GM12878 (cell line): ENCODE data around the gene PHLDA2. TPM values are rescaled to one million over a fixed set of nuclear protein-coding genes. Genes with fewer than 3 reads are reported as not detected.

Source experiments
- BRCA1 ChIP-seq: IDR thresholded peaks from 2 replicates; pipeline ENCODE4 v1.6.1; 2011; ENCODE audit warnings: low read depth, low read length, improper control_type of control experiment
- CHD4 ChIP-seq: fragments of 200-600 bp; sonication (generic); IDR thresholded peaks from 2 replicates; pipeline ENCODE4 v1.6.1; 2016; ENCODE audit warnings: mild to moderate bottlenecking
- CREB1 ChIP-seq: IDR thresholded peaks from 2 replicates; pipeline ENCODE4 v1.6.1; 2012; ENCODE audit warnings: low read depth, mild to moderate bottlenecking, inconsistent platforms
- GATAD2B ChIP-seq: fragments of 450-650 bp; conservative IDR thresholded peaks from 2 replicates; pipeline ENCODE4 v1.6.1; 2017; ENCODE audit warnings: low read depth, mild to moderate bottlenecking, moderate library complexity
- IKZF1 ChIP-seq: fragments of 450-650 bp; conservative IDR thresholded peaks from 2 replicates; pipeline ENCODE4 v1.6.1; 2017; ENCODE audit warnings: antibody characterized with exemption, mild to moderate bottlenecking
- IRF4 ChIP-seq: IDR thresholded peaks from 2 replicates; pipeline ENCODE4 v1.6.1; 2011; ENCODE audit warnings: low read depth, low read length
- LARP7 ChIP-seq: fragments of 450-650 bp; IDR thresholded peaks from 2 replicates; pipeline ENCODE4 v1.6.1; 2017; ENCODE audit warnings: mild to moderate bottlenecking
- PAX8 ChIP-seq: fragments of 450-650 bp; IDR thresholded peaks from 2 replicates; pipeline ENCODE4 v1.6.1; 2017; ENCODE audit warnings: mild to moderate bottlenecking, moderate library complexity
- RBBP5 ChIP-seq: fragments of 200-600 bp; sonication (generic); conservative IDR thresholded peaks from 2 replicates; pipeline ENCODE4 v1.6.1; 2016
- RFX5 ChIP-seq: IDR thresholded peaks from 2 replicates; pipeline ENCODE4 v1.6.1; 2011; ENCODE audit warnings: low read depth, low read length, improper control_type of control experiment
- SMAD5 ChIP-seq: IDR thresholded peaks from 2 replicates; pipeline ENCODE4 v1.6.1; 2016; ENCODE audit warnings: antibody characterized with exemption, low read depth
- SMARCA5 ChIP-seq: fragments of 450-650 bp; IDR thresholded peaks from 2 replicates; pipeline ENCODE4 v1.6.1; 2017; ENCODE audit warnings: mild to moderate bottlenecking
- TAF1 ChIP-seq: IDR thresholded peaks from 2 replicates; pipeline ENCODE4 v1.6.1; 2011; ENCODE audit warnings: mild to moderate bottlenecking, low read depth, low read length, borderline replicate concordance
- TCF12 ChIP-seq: IDR thresholded peaks from 2 replicates; pipeline ENCODE4 v1.6.1; 2011; ENCODE audit warnings: low read depth, mild to moderate bottlenecking, low read length
- ZNF24 ChIP-seq: fragments of 450-650 bp; IDR thresholded peaks from 2 replicates; pipeline ENCODE4 v1.6.1; 2017; ENCODE audit warnings: antibody characterized with exemption, mild to moderate bottlenecking
- polyA plus RNA-seq, 11 experiments: library from polyadenylated mRNA; depleted of rRNA in 4 of 11; unstranded in 6 of 11; stranded (reverse) in 5 of 11; fragments of >200 nt; fragmentation: Nextera tagmentation in 4 of 11; fragmentation: Illumina TruSeq in 1 of 11; extraction: Ambion mirVana in 4 of 11; extraction: Trizol in 1 of 11; gene quantifications; 1 replicate in 1 of 11; 2 replicates in 10 of 11; pipeline versions ENCODE4 v1.2.1 to v1.2.3, GENCODE V29; 2011 to 2016; ENCODE audit warnings: inconsistent platforms in 2 of 11, missing spikeins in 2 of 11, low read depth in 1 of 11
- total RNA-seq, 4 experiments: library from RNA; depleted of rRNA in 3 of 4; stranded (reverse); fragments of >200 nt in 3 of 4; fragmentation: Illumina TruSeq in 1 of 4; extraction: Trizol in 1 of 4; gene quantifications; 2 replicates each; pipeline versions ENCODE4 v1.2.1 to v1.2.3, GENCODE V29; 2013 to 2021
- TF ChIP-seq, protein P1 (sequence below): fragments of 150-350 bp; IDR thresholded peaks from 2 replicates; pipeline ENCODE4 v1.6.1; 2016; ENCODE audit warnings: low read depth, low read length
- TF ChIP-seq, protein P2 (sequence below): fragments of 450-650 bp; formaldehyde crosslinking; IDR thresholded peaks from 2 replicates; pipeline ENCODE4 v1.4.0; 2020; ENCODE audit warnings: mild to moderate bottlenecking, moderate library complexity
- TF ChIP-seq, protein P3 (sequence below): fragments of 450-650 bp; IDR thresholded peaks from 2 replicates; pipeline ENCODE4 v1.6.1; 2016; ENCODE audit warnings: mild to moderate bottlenecking
- TF ChIP-seq, protein P4 (sequence below): fragments of 450-650 bp; IDR thresholded peaks from 2 replicates; pipeline ENCODE4 v1.6.1; 2014; ENCODE audit warnings: mild to moderate bottlenecking
- TF ChIP-seq, protein P5 (sequence below), 3 experiments: IDR thresholded peaks in 2 of 3; conservative IDR thresholded peaks in 1 of 3; 2 replicates each; pipeline ENCODE4 v1.5.1; 2011; ENCODE audit warnings: low read depth in 3 of 3, low read length in 3 of 3, mild to moderate bottlenecking in 3 of 3, control low read depth in 2 of 3, moderate library complexity in 2 of 3, inconsistent platforms in 1 of 3, mixed read lengths in 1 of 3; ENCODE audit not compliant: control insufficient read depth in 2 of 3, insufficient read depth in 1 of 3; ENCODE audit errors: extremely low read depth in 1 of 3

PHLDA2 gene
- total and polyA plus RNA-seq, 10 of the 15 experiments (the other 5 are each of a cell fraction or from before 2014, with no cell fraction given), result 0.15 to 0.49 (median 0.16) TPM; not detected in 7

DNA sequence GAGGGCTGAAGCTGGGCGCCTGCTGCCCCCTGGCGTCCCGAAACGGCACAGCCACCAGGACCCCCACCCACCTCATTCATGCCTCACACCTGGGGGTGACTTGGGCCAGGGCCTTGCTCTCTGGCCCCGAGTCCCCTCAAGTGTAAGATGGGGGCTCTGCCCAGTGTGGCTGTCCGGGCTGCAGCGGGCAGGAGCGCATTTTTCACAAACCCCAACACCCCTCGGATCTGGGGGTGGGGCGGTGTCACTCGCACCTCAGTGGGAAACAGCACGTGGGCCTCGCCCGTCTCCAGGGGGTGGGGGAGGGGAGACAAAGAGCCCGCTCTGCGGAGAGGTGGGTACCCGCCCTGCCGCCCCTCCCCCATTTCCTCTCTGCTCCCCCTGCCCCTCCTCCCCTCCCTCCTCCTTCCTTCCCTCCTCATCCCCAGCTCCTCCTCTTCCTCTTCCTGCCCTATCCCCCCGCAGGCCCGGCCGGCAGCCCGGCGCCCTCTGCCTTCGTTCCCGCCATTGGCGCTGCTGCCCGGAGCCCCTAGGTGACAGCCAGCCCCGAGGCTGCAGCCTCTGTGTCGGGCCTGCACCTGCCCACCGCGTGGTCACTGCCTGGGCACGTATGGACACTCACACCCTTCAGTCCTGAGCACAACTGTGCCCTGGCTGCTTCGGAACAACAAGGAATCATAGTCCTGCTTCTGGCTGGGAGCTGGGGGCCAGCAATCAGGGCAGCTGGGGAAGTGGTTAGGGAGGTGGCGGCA, 36.8 kb downstream of the PHLDA2 start (continued):
- TF ChIP-seq GATAD2B (peak; percentile 57), SMAD5 (no peak), TCF12 (no peak), IKZF1 (0 out of 2 replicates have a peak, but pooled peaks have one; percentile 33), BRCA1 (no peak), CHD4 (no peak), IRF4 (no peak), PAX8 (no peak), LARP7 (no peak), RBBP5 (no peak), SMARCA5 (peak; percentile 71; the same call in 1 of the 2 replicates), CREB1 (no peak), ZNF24 (no peak), RFX5 (no peak), TAF1 (no peak)
- TF ChIP-seq, protein P1, sequence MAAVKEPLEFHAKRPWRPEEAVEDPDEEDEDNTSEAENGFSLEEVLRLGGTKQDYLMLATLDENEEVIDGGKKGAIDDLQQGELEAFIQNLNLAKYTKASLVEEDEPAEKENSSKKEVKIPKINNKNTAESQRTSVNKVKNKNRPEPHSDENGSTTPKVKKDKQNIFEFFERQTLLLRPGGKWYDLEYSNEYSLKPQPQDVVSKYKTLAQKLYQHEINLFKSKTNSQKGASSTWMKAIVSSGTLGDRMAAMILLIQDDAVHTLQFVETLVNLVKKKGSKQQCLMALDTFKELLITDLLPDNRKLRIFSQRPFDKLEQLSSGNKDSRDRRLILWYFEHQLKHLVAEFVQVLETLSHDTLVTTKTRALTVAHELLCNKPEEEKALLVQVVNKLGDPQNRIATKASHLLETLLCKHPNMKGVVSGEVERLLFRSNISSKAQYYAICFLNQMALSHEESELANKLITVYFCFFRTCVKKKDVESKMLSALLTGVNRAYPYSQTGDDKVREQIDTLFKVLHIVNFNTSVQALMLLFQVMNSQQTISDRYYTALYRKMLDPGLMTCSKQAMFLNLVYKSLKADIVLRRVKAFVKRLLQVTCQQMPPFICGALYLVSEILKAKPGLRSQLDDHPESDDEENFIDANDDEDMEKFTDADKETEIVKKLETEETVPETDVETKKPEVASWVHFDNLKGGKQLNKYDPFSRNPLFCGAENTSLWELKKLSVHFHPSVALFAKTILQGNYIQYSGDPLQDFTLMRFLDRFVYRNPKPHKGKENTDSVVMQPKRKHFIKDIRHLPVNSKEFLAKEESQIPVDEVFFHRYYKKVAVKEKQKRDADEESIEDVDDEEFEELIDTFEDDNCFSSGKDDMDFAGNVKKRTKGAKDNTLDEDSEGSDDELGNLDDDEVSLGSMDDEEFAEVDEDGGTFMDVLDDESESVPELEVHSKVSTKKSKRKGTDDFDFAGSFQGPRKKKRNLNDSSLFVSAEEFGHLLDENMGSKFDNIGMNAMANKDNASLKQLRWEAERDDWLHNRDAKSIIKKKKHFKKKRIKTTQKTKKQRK, result no peak
- TF ChIP-seq, protein P2, sequence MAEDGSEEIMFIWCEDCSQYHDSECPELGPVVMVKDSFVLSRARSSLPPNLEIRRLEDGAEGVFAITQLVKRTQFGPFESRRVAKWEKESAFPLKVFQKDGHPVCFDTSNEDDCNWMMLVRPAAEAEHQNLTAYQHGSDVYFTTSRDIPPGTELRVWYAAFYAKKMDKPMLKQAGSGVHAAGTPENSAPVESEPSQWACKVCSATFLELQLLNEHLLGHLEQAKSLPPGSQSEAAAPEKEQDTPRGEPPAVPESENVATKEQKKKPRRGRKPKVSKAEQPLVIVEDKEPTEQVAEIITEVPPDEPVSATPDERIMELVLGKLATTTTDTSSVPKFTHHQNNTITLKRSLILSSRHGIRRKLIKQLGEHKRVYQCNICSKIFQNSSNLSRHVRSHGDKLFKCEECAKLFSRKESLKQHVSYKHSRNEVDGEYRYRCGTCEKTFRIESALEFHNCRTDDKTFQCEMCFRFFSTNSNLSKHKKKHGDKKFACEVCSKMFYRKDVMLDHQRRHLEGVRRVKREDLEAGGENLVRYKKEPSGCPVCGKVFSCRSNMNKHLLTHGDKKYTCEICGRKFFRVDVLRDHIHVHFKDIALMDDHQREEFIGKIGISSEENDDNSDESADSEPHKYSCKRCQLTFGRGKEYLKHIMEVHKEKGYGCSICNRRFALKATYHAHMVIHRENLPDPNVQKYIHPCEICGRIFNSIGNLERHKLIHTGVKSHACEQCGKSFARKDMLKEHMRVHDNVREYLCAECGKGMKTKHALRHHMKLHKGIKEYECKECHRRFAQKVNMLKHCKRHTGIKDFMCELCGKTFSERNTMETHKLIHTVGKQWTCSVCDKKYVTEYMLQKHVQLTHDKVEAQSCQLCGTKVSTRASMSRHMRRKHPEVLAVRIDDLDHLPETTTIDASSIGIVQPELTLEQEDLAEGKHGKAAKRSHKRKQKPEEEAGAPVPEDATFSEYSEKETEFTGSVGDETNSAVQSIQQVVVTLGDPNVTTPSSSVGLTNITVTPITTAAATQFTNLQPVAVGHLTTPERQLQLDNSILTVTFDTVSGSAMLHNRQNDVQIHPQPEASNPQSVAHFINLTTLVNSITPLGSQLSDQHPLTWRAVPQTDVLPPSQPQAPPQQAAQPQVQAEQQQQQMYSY, result no peak
- TF ChIP-seq, protein P3, sequence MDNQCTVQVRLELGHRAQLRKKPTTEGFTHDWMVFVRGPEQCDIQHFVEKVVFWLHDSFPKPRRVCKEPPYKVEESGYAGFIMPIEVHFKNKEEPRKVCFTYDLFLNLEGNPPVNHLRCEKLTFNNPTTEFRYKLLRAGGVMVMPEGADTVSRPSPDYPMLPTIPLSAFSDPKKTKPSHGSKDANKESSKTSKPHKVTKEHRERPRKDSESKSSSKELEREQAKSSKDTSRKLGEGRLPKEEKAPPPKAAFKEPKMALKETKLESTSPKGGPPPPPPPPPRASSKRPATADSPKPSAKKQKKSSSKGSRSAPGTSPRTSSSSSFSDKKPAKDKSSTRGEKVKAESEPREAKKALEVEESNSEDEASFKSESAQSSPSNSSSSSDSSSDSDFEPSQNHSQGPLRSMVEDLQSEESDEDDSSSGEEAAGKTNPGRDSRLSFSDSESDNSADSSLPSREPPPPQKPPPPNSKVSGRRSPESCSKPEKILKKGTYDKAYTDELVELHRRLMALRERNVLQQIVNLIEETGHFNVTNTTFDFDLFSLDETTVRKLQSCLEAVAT, result no peak
- TF ChIP-seq, protein P4, sequence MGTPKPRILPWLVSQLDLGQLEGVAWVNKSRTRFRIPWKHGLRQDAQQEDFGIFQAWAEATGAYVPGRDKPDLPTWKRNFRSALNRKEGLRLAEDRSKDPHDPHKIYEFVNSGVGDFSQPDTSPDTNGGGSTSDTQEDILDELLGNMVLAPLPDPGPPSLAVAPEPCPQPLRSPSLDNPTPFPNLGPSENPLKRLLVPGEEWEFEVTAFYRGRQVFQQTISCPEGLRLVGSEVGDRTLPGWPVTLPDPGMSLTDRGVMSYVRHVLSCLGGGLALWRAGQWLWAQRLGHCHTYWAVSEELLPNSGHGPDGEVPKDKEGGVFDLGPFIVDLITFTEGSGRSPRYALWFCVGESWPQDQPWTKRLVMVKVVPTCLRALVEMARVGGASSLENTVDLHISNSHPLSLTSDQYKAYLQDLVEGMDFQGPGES, result no peak
- TF ChIP-seq, protein P5, sequence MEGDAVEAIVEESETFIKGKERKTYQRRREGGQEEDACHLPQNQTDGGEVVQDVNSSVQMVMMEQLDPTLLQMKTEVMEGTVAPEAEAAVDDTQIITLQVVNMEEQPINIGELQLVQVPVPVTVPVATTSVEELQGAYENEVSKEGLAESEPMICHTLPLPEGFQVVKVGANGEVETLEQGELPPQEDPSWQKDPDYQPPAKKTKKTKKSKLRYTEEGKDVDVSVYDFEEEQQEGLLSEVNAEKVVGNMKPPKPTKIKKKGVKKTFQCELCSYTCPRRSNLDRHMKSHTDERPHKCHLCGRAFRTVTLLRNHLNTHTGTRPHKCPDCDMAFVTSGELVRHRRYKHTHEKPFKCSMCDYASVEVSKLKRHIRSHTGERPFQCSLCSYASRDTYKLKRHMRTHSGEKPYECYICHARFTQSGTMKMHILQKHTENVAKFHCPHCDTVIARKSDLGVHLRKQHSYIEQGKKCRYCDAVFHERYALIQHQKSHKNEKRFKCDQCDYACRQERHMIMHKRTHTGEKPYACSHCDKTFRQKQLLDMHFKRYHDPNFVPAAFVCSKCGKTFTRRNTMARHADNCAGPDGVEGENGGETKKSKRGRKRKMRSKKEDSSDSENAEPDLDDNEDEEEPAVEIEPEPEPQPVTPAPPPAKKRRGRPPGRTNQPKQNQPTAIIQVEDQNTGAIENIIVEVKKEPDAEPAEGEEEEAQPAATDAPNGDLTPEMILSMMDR (IDR thresholded peaks at IDR 0.05 in 2 of 3, conservative IDR thresholded peaks at IDR 0.05 in 1 of 3; ENCODE audit: control insufficient read depth in 2 of 3, extremely low read depth in 1 of 3, insufficient read depth in 1 of 3, low read depth in 3 of 3, low read length in 3 of 3), result peak; percentile 82 to 92 (median 83)
